B cell (primary cell): ENCODE measurements around the gene CLCNKB.
"Not testable (repeated sequence)": the region's sequence is repeated elsewhere in the genome, so short reads cannot be mapped to it uniquely, and the experiment has no call there.

ENCODE experiments used
- CTCF ChIP-seq: fragments of 200-600 bp; IDR thresholded peaks from one replicate; pipeline ENCODE4 v1.8.0; 2022; ENCODE audit warnings: antibody characterized with exemption, mild to moderate bottlenecking
- EZH2 ChIP-seq: IDR thresholded peaks from 2 replicates; pipeline ENCODE4 v1.6.1; 2012; ENCODE audit warnings: borderline replicate concordance, low read depth, mild to moderate bottlenecking, moderate library complexity, low read length; ENCODE audit not compliant: insufficient read depth, poor library complexity, severe bottlenecking

GRCh38 chr1:16026302-16026701, 17.3 kb upstream of the CLCNKB start:
- TF ChIP-seq EZH2, CTCF: not testable (repeated sequence)
